Naive thymus-derived CD4-positive, alpha-beta T cell (primary cell): ENCODE data around the gene LRP1. TPM values are rescaled to one million over a fixed set of nuclear protein-coding genes. Genes with fewer than 3 reads are reported as not detected.

Source experiments
- ATAC-seq: fragments of 150-1000 bp; cut with Tn5 transposase; 2 replicates; pipeline ENCODE4 v1.10.0; 2021; ENCODE audit warnings: mild to moderate bottlenecking, moderate library complexity
- CTCF ChIA-PET: fragments of 350-600 bp; sonication (Branson Sonifier 250); formaldehyde crosslinking; loops from one replicate; lab custom pipeline; 2021; ENCODE audit warnings: antibody characterized with exemption; lab: Charles Lee
- POLR2A ChIA-PET: fragments of 350-600 bp; sonication (Branson Sonifier 250); formaldehyde crosslinking; loops from one replicate; lab custom pipeline; 2021; ENCODE audit warnings: antibody characterized with exemption, inconsistent platforms; lab: Charles Lee
- DNase-seq, 9 donors: peaks; one replicate each; pipeline versions ENCODE4 v3.0.0 to v3.0.0-alpha.2; 2020 to 2022; ENCODE audit warnings: mixed read lengths in 1 of 9
- H3K27ac ChIP-seq: one replicate; pipeline ENCODE4 v1.7.0; 2013; ENCODE audit warnings: mild to moderate bottlenecking, low read depth, low read length, moderate library complexity
- H3K27me3 ChIP-seq, 2 donors: one replicate each; pipeline ENCODE4 v1.7.0; 2013; ENCODE audit warnings: low read length in 2 of 2, mild to moderate bottlenecking in 2 of 2, moderate library complexity in 2 of 2; ENCODE audit not compliant: control insufficient read depth in 2 of 2, insufficient read depth in 2 of 2
- H3K36me3 ChIP-seq, 3 experiments: 1 replicate in 2 of 3; 2 replicates in 1 of 3; pipeline ENCODE4 v1.7.0; 2013; ENCODE audit warnings: low read length in 3 of 3, mild to moderate bottlenecking in 3 of 3, moderate library complexity in 1 of 3; ENCODE audit not compliant: insufficient read depth in 3 of 3, control insufficient read depth in 2 of 3
- H3K4me1 ChIP-seq, 2 donors: one replicate each; pipeline ENCODE4 v1.7.0; 2013; ENCODE audit warnings: low read length in 2 of 2, mild to moderate bottlenecking in 2 of 2, moderate library complexity in 1 of 2; ENCODE audit not compliant: control insufficient read depth in 2 of 2, insufficient read depth in 2 of 2
- H3K4me3 ChIP-seq: 2 replicates; pipeline ENCODE4 v1.7.0; 2013; ENCODE audit warnings: mild to moderate bottlenecking, low read length
- H3K9me3 ChIP-seq, 3 experiments: 1 replicate in 2 of 3; 2 replicates in 1 of 3; pipeline ENCODE4 v1.7.0; 2013; ENCODE audit warnings: low read length in 3 of 3; ENCODE audit not compliant: control insufficient read depth in 2 of 3
- H3K27ac Mint-ChIP-seq, 9 donors: one replicate each; pipeline ENCODE4 v1.8.0; 2020 to 2022; ENCODE audit warnings: mixed read lengths in 9 of 9, mild to moderate bottlenecking in 8 of 9, moderate library complexity in 5 of 9, inconsistent platforms in 2 of 9
- H3K27me3 Mint-ChIP-seq, 5 donors: one replicate each; pipeline ENCODE4 v1.8.0; 2021 to 2022; ENCODE audit warnings: mixed read lengths in 5 of 5, mild to moderate bottlenecking in 1 of 5
- H3K36me3 Mint-ChIP-seq, 5 donors: one replicate each; pipeline ENCODE4 v1.8.0; 2020 to 2022; ENCODE audit warnings: mixed read lengths in 5 of 5, mild to moderate bottlenecking in 3 of 5, inconsistent platforms in 1 of 5
- H3K4me1 Mint-ChIP-seq, 7 donors: one replicate each; pipeline ENCODE4 v1.8.0; 2020 to 2022; ENCODE audit warnings: mixed read lengths in 7 of 7, mild to moderate bottlenecking in 3 of 7, inconsistent platforms in 1 of 7
- H3K4me3 Mint-ChIP-seq, 10 donors: one replicate each; pipeline ENCODE4 v1.8.0; 2020 to 2022; ENCODE audit warnings: mild to moderate bottlenecking in 10 of 10, mixed read lengths in 10 of 10, moderate library complexity in 6 of 10, inconsistent platforms in 2 of 10
- H3K9me3 Mint-ChIP-seq, 11 donors: one replicate each; pipeline ENCODE4 v1.8.0; 2020 to 2022; ENCODE audit warnings: mixed read lengths in 11 of 11, mild to moderate bottlenecking in 4 of 11, inconsistent platforms in 1 of 11, moderate library complexity in 1 of 11
- intact Hi-C, 2 donors: fragments of 100-400 bp; cut with micrococcal nuclease; formaldehyde crosslinking; loops; one replicate each; pipeline ENCODE4 v1.15.1; 2023
- polyA plus RNA-seq, 2 donors: library from polyadenylated mRNA; unstranded; fragments of 300-500 nt; fragmentation: Illumina TruSeq; gene quantifications; one replicate each; pipeline ENCODE4 v1.2.3, GENCODE V29; 2021
- total RNA-seq, 6 experiments: library from RNA in 5 of 6; stranded (reverse) in 5 of 6; gene quantifications; 1 replicate in 5 of 6; 2 replicates in 1 of 6; pipeline ENCODE4 v1.2.3 and lab custom pipeline; 2021 to 2026

Gene LRP1
- total and polyA plus RNA-seq, 7 experiments from 2014 or later, result 0.58 to 119 (median 10.5) TPM

DNA sequence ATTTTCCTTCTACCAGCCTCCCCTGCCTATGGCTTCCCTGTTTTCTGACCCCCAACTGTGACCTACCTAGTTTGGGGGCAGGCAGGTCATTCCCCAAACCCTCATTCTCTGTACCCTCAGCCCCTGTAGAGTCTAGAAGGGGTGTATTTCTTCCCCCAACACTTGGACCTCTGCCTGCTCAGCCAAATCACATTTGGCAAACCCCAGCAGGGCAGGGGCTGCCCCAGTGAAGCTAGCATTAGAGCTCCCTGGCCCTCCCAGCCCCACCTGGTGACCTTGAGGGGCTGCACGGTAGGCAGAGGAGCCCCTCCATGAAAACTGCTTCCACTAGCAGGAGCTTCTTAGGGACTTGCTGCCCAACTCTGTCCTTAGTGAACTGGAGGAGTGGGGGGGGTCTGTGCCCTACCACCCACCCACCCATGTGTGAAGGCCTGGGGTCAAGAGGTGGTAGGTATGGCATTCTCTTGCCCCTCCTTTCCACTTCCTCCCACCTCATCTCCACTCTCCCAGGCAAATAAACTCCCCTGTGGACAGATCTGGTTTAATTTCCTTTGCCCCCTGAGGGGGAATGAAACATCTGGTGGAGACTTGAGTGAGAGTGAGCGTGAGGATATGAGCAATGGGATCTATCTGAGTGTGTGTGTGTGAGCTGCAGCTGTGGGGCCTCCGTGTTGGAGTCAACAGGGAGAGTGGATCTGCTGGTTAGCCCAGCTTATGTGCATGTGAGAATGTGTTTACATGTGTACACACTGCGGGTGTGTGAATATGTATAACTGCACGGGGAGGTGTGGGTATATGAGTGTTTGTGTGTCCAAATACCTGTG is 90.0 kb downstream of the LRP1 start:
- Mint-ChIP-seq H3K36me3 (no peaks in the 10 kb centered on the region), H3K27ac (peak overlapping the region in 1 of 9 donors; percentile 7), H3K27me3 (peaks cover 82 to 88% (median 86%) of the 10 kb centered on the region in 5 donors), H3K9me3 (peaks cover 0 to 3% (median 0%) of the 10 kb centered on the region in 11 donors), H3K4me3 (peak overlapping the region in 9 of 10 donors; percentile 53 to 90 (median 84)), H3K4me1 (peaks cover 42 to 69% (median 53%) of the 10 kb centered on the region in 7 donors)
- DNase-seq, result no peak
- H3K4me3 ChIP-seq, result no peak overlapping the region
- intact Hi-C loops, result no loop called here
- peaks cover 26 to 29% of the 10 kb centered on the region in 2 donors for H3K4me1 ChIP-seq
- H3K36me3 ChIP-seq, result no peaks in the 10 kb centered on the region
- ChIA-PET POLR2A (interaction anchor here (0.6 to 2.9 kb wide), 3 partner anchors 11 to 106 kb away, joined by 3 to 13 read pairs (median 4); partner anchors contain the start of gene SHMT2), CTCF (interaction anchor here (0.6 to 3.1 kb wide), 3 partner anchors 11 to 120 kb away, joined by 3 to 18 read pairs (median 4); partner anchors contain the start of gene SHMT2)
- peaks cover 20 to 83% of the 10 kb centered on the region in 2 donors for H3K27me3 ChIP-seq
- no peaks in the 10 kb centered on the region for H3K9me3 ChIP-seq
- ATAC-seq, result no peak
- no peak overlapping the region for H3K27ac ChIP-seq

DNA sequence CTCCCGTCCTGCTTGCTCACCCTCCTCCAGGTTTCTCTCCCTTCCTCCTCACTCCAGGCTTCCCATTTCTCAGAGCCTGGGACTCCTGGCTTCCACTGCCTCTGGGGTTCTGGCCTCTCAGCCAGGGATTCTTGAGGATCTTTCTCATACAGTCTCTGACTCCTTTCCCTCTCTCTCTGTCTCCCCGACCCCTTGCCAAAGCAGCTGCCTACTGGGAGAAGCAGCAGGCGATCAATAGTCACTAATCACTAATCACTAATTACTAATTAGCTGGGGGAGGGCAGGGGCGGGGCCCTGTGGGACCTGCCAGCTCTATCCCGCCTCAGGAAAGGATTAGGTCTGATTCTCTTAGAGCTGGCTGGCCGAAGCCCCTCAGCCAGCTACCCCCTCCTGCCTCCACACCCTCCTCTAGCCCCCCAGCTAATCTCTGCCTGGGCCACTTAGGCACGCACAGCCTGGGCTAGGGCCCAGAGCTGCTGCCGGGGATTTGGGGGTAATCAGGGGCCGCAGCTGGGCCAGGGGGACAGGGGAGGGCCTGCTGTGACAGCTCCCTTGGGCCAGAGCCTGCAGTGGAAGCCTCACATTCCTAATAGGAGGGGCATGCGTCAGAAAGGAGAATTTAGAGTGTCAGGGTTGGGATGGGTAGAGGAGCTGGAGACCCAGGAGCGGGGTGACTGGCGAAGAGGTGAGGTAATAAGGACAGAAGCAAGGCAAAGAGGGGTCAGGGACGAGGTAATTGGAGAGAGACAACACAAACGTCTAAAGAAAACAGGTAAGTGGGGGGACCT is 91.1 kb downstream of the LRP1 start:
- POLR2A ChIA-PET, result interaction anchor here (0.5 to 2.9 kb wide), 4 partner anchors 10 to 107 kb away, joined by 3 to 13 read pairs (median 4); partner anchors contain the start of gene SHMT2
- Mint-ChIP-seq H3K36me3 (no peaks in the 10 kb centered on the region), H3K27me3 (peaks cover 82 to 88% (median 85%) of the 10 kb centered on the region in 5 donors), H3K4me3 (peak overlapping the region in 4 of 10 donors; percentile 6 to 64 (median 18)), H3K4me1 (peaks cover 30 to 62% (median 45%) of the 10 kb centered on the region in 7 donors), H3K27ac (no peak overlapping the region), H3K9me3 (peaks cover 0 to 3% (median 0%) of the 10 kb centered on the region in 11 donors)
- ATAC-seq, result no peak
- Histone ChIP-seq H3K36me3 (no peaks in the 10 kb centered on the region), H3K27me3 (peaks cover 20 to 85% of the 10 kb centered on the region in 2 donors), H3K27ac (no peak overlapping the region), H3K9me3 (no peaks in the 10 kb centered on the region), H3K4me3 (no peak overlapping the region), H3K4me1 (peaks cover 16 to 20% of the 10 kb centered on the region in 2 donors)
- CTCF ChIA-PET, result interaction anchor here (1.2 to 3.1 kb wide), 4 partner anchors 10 to 32 kb away, joined by 4 to 18 read pairs (median 6); partner anchors contain the start of genes SHMT2 and STAC3
- intact Hi-C loops, result no loop called here
- no peak for DNase-seq

DNA sequence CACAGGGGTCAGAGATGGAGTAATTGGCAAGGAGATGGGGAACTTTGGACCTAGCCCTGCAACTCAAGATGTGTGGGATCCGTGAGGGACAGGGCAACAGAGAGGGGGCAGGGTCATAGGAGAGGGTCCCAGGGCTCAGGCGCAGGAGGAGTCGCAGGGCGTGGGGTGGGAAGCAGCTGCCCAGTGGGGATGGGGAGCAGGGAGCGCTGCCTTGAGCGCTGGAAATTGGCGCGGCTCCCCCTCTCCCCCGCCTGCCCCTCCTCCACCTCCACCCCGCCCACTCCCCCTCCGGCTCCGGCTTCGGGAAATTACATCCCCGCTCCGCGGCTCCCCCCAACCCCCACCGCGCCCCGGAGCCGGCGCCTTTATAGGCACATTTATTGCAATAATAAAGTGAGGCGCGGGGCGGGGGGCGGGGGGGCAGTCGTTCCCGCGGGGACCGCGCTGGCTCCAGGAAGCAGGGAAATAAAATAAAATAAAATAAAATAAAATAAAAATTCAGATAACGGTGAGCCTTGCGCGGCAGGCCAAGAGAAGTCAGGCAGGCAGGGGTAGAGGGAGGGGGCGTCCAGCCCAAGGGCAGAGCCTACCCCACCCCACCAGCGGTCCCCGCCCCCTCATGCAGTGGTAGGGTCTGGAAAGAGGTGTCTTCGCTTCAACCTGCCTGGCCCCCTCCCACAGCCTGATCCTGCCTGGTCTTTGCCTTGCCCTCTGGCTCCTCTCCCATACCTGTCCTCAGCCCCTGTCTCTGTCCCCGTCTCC is 91.9 kb downstream of the LRP1 start:
- Histone ChIP-seq H3K27me3 (peaks cover 17 to 85% of the 10 kb centered on the region in 2 donors), H3K9me3 (no peaks in the 10 kb centered on the region), H3K36me3 (no peaks in the 10 kb centered on the region), H3K4me3 (no peak overlapping the region), H3K27ac (no peak overlapping the region), H3K4me1 (peaks cover 15 to 20% of the 10 kb centered on the region in 2 donors)
- Mint-ChIP-seq H3K27ac (peak overlapping the region in 2 of 9 donors; percentile 48 to 51), H3K4me1 (peaks cover 23 to 59% (median 43%) of the 10 kb centered on the region in 7 donors), H3K27me3 (peaks cover 78 to 84% (median 80%) of the 10 kb centered on the region in 5 donors), H3K9me3 (peaks cover 0 to 3% (median 0%) of the 10 kb centered on the region in 11 donors), H3K4me3 (peak overlapping the region in 2 of 10 donors; percentile 12 to 19), H3K36me3 (no peaks in the 10 kb centered on the region)
- intact Hi-C loops, result no loop called here
- DNase-seq (no peak), ATAC-seq (no peak)
- CTCF ChIA-PET, result interaction anchor here (1.2 to 3.1 kb wide), 4 partner anchors 10 to 31 kb away, joined by 4 to 18 read pairs (median 6); partner anchors contain the start of genes SHMT2 and STAC3
- POLR2A ChIA-PET, result interaction anchor here (0.8 to 2.9 kb wide), 3 partner anchors 9 to 23 kb away, joined by 3 to 13 read pairs (median 5); partner anchors contain the start of gene SHMT2

DNA sequence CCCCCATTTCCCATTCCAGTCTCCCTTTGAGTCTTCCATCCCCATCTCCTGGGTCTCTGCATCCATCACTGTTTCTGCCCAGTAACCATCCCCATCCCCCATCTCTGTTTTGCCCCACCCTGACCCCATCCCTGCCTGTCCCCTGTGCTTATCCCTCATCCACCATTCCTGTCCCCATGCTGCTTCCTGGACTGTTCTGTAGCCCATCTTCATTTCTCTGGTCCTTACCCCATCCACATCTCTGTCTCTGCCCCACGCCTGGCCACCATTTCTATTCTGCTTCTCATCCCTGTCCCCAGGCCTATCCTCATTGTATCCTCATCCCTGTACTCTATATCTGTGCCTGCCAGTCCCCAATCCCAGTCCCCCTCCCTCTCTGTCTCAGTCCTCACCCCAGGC is 92.5 kb downstream of the LRP1 start:
- POLR2A ChIA-PET, result interaction anchor here (0.6 kb wide), 1 partner anchor 270 kb away, joined by 4 read pairs; no protein-coding TSS in a partner anchor
- Mint-ChIP-seq H3K9me3 (peaks cover 0 to 5% (median 0%) of the 10 kb centered on the region in 11 donors), H3K27ac (peak overlapping the region in 2 of 9 donors; percentile 48 to 51), H3K4me3 (peak overlapping the region in 3 of 10 donors; percentile 12 to 74 (median 17)), H3K36me3 (no peaks in the 10 kb centered on the region), H3K4me1 (peaks cover 17 to 59% (median 43%) of the 10 kb centered on the region in 7 donors), H3K27me3 (peaks cover 77 to 83% (median 80%) of the 10 kb centered on the region in 5 donors)
- intact Hi-C loops, result no loop called here
- Histone ChIP-seq H3K9me3 (no peaks in the 10 kb centered on the region), H3K4me1 (peaks cover 10 to 20% of the 10 kb centered on the region in 2 donors), H3K27me3 (peaks cover 19 to 81% of the 10 kb centered on the region in 2 donors), H3K36me3 (no peaks in the 10 kb centered on the region), H3K4me3 (no peak overlapping the region), H3K27ac (no peak overlapping the region)
- DNase-seq (no peak), ATAC-seq (no peak)
- CTCF ChIA-PET, result no interaction called here

DNA sequence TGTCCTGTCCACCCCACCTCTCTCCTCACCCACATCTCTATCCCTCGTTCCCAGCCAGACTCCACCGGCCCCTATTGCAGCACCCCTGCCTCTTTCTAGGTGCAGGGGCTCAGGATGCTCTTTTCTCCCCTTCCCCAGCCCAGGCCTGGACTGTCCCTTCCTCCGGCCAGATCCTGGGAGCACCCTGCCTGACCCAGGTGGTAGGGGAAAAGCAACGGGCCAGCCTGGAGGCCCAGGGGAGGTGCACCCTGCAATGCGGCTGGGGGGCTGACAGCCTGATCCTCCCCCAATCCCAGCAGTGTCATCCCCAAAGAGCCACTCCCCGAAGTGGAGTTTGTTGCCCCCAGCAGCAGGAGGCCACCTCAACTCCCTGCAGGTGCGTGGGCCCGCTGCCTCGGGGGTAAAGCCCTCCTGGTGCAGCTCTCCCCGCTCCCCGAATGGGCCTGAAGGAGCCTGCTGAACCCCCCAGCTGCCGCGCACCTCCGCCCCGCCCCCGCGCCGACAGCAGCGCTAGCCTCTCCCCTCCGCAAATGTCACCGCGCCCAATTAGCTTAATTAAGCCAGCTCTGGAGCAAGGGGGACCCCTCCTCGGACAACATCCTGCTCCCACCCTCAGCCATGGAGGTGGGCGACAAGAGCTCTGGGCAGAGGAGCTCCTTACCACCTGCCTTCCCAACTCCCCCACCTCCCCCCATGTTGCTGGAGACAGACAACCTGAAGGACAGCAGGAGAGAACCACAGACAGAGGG is 93.1 kb downstream of the LRP1 start:
- POLR2A ChIA-PET, result interaction anchor here (0.6 kb wide), 1 partner anchor 270 kb away, joined by 4 read pairs; no protein-coding TSS in a partner anchor

More for the DNA sequence above, 93.1 kb downstream of the LRP1 start:
- DNase-seq (no peak), ATAC-seq (no peak)
- intact Hi-C loops, result no loop called here
- H3K4me1 ChIP-seq, result peaks cover 7 to 17% of the 10 kb centered on the region in 2 donors
- Mint-ChIP-seq H3K4me1 (peaks cover 16 to 62% (median 47%) of the 10 kb centered on the region in 7 donors), H3K4me3 (peak overlapping the region in 4 of 10 donors; percentile 17 to 74 (median 36)), H3K9me3 (peaks cover 0 to 5% (median 0%) of the 10 kb centered on the region in 11 donors), H3K27me3 (peaks cover 76 to 86% (median 83%) of the 10 kb centered on the region in 5 donors), H3K27ac (peak overlapping the region in 2 of 9 donors; percentile 33 to 51), H3K36me3 (peaks cover 0 to under 1% (median 0%) of the 10 kb centered on the region in 5 donors)
- no peak overlapping the region for H3K27ac ChIP-seq
- CTCF ChIA-PET, result interaction anchor here (11.7 kb wide), 1 partner anchor 20 kb away, joined by 148 read pairs; a partner anchor contains a TSS
- H3K9me3 ChIP-seq, result no peaks in the 10 kb centered on the region
- peaks cover 22 to 77% of the 10 kb centered on the region in 2 donors for H3K27me3 ChIP-seq
- H3K4me3 ChIP-seq, result no peak overlapping the region
- H3K36me3 ChIP-seq, result no peaks in the 10 kb centered on the region
